ENCODE results near the gene ERH. TPM values are rescaled to one million over a fixed set of nuclear protein-coding genes. Genes with fewer than 3 reads are reported as not detected.

ERH gene
- total and polyA plus RNA-seq, 2 donors (not counting 1 experiment from before 2014, with no cell fraction given): 29.3 to 169 TPM

DNA sequence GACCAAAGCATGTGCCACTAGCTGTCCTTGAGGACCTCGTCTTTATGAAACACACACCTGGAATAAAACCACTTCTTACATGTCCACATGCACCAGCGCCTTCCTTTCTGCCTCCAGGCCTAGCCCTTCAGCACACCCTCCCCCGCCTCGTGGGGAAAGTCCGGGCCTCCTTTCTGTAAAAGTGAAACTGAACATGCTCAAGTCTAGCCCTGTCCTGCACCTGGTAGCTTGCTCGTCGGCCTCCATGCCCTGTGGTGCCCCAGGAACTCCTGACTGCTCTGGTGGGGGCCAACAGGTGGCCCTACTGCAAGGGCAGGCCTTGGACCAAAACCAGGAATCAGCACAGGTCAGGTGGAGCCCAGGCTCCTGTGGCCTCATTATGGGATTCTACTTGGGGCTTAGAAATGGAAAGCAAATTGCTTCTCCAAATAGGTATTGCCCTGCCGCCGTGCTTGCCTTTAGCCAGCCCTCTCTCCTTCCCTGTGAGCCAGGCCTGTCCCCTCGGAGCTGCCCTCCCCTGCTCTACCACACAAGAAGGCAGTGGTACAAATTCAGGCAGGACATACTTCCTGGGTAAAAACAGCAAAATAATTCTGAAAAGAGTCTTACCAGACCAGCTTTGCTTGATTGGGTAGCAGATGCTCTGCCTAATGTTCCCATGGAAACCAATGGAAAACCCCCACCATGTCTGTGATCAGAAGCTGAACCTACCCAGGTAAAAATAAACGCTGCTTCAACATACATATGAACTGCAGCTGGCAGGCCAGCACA lies 43.5 kb downstream of the ERH start:
- peak overlapping the region; percentile 87 to 93 for H3K27ac ChIP-seq (ENCODE audit: low read length in 2 of 2)
- no peaks in the 10 kb centered on the region for H3K9me3 ChIP-seq (ENCODE audit: control extremely low read depth in 1 of 3, control insufficient read depth in 2 of 3, insufficient read depth in 1 of 3, low read length in 2 of 3)
- H3K27ac Mint-ChIP-seq: peak overlapping the region; percentile 94
- H3K4me3 ChIP-seq (ENCODE audit: control extremely low read depth in 1 of 5, extremely low read depth in 1 of 5, insufficient read depth in 1 of 5, low read depth in 2 of 5, low read length in 4 of 5): peak overlapping the region in 3 of 5 experiments; percentile 30 to 48 (median 31)
- DNase-seq: peak; percentile 85
- peaks cover 27 to 45% of the 10 kb centered on the region in 2 donors for H3K4me1 ChIP-seq (ENCODE audit: control insufficient read depth in 2 of 2, insufficient read depth in 2 of 2, low read length in 2 of 2)
- H3K27me3 Mint-ChIP-seq: no peaks in the 10 kb centered on the region
- POLR2A ChIA-PET: interaction anchor here (1.0 to 1.3 kb wide), 2 partner anchors 9 to 44 kb away, joined by 5 to 8 read pairs; partner anchors contain the start of genes ERH and SLC39A9
- no peaks in the 10 kb centered on the region for H3K9me3 Mint-ChIP-seq (ENCODE audit: insufficient read depth)
- H3K27me3 ChIP-seq (replicated peaks in 1 of 4; ENCODE audit: control extremely low read depth in 1 of 4, control insufficient read depth in 3 of 4, insufficient read depth in 4 of 4, low read length in 3 of 4): no peaks in the 10 kb centered on the region
- no peaks in the 10 kb centered on the region for H3K79me2 ChIP-seq (ENCODE audit: control insufficient read depth, insufficient read depth, low read length)
- CTCF ChIA-PET: interaction anchor here (1.0 kb wide), 3 partner anchors 10 to 43 kb away, joined by 3 to 4 read pairs (median 3); partner anchors contain the start of gene ERH
- H2AFZ ChIP-seq (ENCODE audit: insufficient read depth, low read depth, low read length, poor library complexity, severe bottlenecking): peak overlapping the region; percentile 79
- peak; percentile 90 for ATAC-seq (ENCODE audit: low read depth)
- no peaks in the 10 kb centered on the region for H3K36me3 ChIP-seq (replicated peaks in 1 of 2; ENCODE audit: control extremely low read depth in 1 of 2, control insufficient read depth in 1 of 2, extremely low read depth in 1 of 2, insufficient read depth in 2 of 2, low read length in 1 of 2)
- intact Hi-C loops (cut with micrococcal nuclease): loop anchor here (1.0 kb wide), 1 partner anchor 44 kb away; the partner anchor contains the start of genes ERH and SLC39A9
- H4K20me1 ChIP-seq (ENCODE audit: control insufficient read depth, insufficient read depth, low read length, poor library complexity, severe bottlenecking): no peaks in the 10 kb centered on the region
- 21% methylated on average over 11 of the region's 11 CpGs for WGBS (ENCODE audit: insufficient coverage)
- peaks cover 49% of the 10 kb centered on the region for H3K4me1 Mint-ChIP-seq
- peak overlapping the region; percentile 53 for H3K9ac ChIP-seq (ENCODE audit: low read length)
- H3K4me3 Mint-ChIP-seq: peak overlapping the region; percentile 81
- peak overlapping the region; percentile 72 for H3K4me2 ChIP-seq (replicated peaks; ENCODE audit: low read depth, low read length, poor library complexity, severe bottlenecking)
- TF ChIP-seq EZH2 (IDR thresholded peaks at IDR 0.05; ENCODE audit: borderline replicate concordance, insufficient read depth, low read depth, low read length, poor library complexity, severe bottlenecking): no peak
- TF ChIP-seq, protein P1, sequence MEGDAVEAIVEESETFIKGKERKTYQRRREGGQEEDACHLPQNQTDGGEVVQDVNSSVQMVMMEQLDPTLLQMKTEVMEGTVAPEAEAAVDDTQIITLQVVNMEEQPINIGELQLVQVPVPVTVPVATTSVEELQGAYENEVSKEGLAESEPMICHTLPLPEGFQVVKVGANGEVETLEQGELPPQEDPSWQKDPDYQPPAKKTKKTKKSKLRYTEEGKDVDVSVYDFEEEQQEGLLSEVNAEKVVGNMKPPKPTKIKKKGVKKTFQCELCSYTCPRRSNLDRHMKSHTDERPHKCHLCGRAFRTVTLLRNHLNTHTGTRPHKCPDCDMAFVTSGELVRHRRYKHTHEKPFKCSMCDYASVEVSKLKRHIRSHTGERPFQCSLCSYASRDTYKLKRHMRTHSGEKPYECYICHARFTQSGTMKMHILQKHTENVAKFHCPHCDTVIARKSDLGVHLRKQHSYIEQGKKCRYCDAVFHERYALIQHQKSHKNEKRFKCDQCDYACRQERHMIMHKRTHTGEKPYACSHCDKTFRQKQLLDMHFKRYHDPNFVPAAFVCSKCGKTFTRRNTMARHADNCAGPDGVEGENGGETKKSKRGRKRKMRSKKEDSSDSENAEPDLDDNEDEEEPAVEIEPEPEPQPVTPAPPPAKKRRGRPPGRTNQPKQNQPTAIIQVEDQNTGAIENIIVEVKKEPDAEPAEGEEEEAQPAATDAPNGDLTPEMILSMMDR (IDR thresholded peaks at IDR 0.05): no peak

DNA sequence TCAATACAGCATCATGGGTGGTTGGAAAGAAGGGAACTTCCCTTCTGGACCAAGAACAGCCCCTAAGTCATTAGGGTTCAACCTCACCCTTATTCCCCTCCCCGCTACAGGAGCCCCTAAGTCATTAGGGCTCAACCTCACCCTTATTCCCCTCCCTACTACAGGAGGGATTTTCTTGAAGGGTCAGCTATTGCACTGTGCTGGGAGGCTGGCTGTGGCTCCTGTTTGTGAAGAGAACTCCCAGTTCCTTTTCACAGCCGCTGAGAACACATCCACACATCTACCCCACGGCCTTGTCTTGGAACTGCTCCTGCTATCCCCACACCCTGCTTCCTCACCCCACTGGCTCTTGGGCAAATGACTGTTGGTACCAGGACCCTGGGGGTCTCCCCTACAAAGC lies 44.9 kb downstream of the ERH start:
- Mint-ChIP-seq H3K27ac (peak overlapping the region; percentile 72), H3K4me3 (no peak overlapping the region), H3K4me1 (peaks cover 41% of the 10 kb centered on the region), H3K9me3 (ENCODE audit: insufficient read depth) (no peaks in the 10 kb centered on the region), H3K27me3 (no peaks in the 10 kb centered on the region)
- H3K4me3 ChIP-seq (ENCODE audit: control extremely low read depth in 1 of 5, extremely low read depth in 1 of 5, insufficient read depth in 1 of 5, low read depth in 2 of 5, low read length in 4 of 5): no peak overlapping the region
- no peaks in the 10 kb centered on the region for H3K36me3 ChIP-seq (replicated peaks in 1 of 2; ENCODE audit: control extremely low read depth in 1 of 2, control insufficient read depth in 1 of 2, extremely low read depth in 1 of 2, insufficient read depth in 2 of 2, low read length in 1 of 2)
- no peaks in the 10 kb centered on the region for H3K9me3 ChIP-seq (ENCODE audit: control extremely low read depth in 1 of 3, control insufficient read depth in 2 of 3, insufficient read depth in 1 of 3, low read length in 2 of 3)
- no peak overlapping the region for H3K27ac ChIP-seq (ENCODE audit: low read length in 2 of 2)
- no peak for TF ChIP-seq EZH2 (IDR thresholded peaks at IDR 0.05; ENCODE audit: borderline replicate concordance, insufficient read depth, low read depth, low read length, poor library complexity, severe bottlenecking)
- DNase-seq (no peak), ATAC-seq (ENCODE audit: low read depth) (no peak)
- H3K27me3 ChIP-seq (replicated peaks in 1 of 4; ENCODE audit: control extremely low read depth in 1 of 4, control insufficient read depth in 3 of 4, insufficient read depth in 4 of 4, low read length in 3 of 4): no peaks in the 10 kb centered on the region
- no peaks in the 10 kb centered on the region for H4K20me1 ChIP-seq (ENCODE audit: control insufficient read depth, insufficient read depth, low read length, poor library complexity, severe bottlenecking)
- no peak overlapping the region for H3K9ac ChIP-seq (ENCODE audit: low read length)
- intact Hi-C loops (cut with micrococcal nuclease): no loop called here
- H3K79me2 ChIP-seq (ENCODE audit: control insufficient read depth, insufficient read depth, low read length): no peaks in the 10 kb centered on the region
- no peak overlapping the region for H3K4me2 ChIP-seq (replicated peaks; ENCODE audit: low read depth, low read length, poor library complexity, severe bottlenecking)
- no peak overlapping the region for H2AFZ ChIP-seq (ENCODE audit: insufficient read depth, low read depth, low read length, poor library complexity, severe bottlenecking)
- peaks cover 27 to 45% of the 10 kb centered on the region in 2 donors for H3K4me1 ChIP-seq (ENCODE audit: control insufficient read depth in 2 of 2, insufficient read depth in 2 of 2, low read length in 2 of 2)
- 84% methylated on average over 2 of the region's 3 CpGs for WGBS (ENCODE audit: insufficient coverage)
- ChIA-PET CTCF (interaction anchor here (0.6 kb wide), 1 partner anchor 518 kb away, joined by 4 read pairs; no protein-coding TSS in a partner anchor), POLR2A (no interaction called here)
